Hematopoietic multipotent progenitor cell treated with erythropoietin and hydrocortisone succinate and interleukin-3 and kit ligand, for 17 days (in vitro differentiated cells): ENCODE data around the gene UBA6.

Experiments used
- DNase-seq: peaks from one replicate; pipeline ENCODE4 v3.0.0-alpha.2; 2015; ENCODE audit warnings: low spot score

UBA6 gene

DNA sequence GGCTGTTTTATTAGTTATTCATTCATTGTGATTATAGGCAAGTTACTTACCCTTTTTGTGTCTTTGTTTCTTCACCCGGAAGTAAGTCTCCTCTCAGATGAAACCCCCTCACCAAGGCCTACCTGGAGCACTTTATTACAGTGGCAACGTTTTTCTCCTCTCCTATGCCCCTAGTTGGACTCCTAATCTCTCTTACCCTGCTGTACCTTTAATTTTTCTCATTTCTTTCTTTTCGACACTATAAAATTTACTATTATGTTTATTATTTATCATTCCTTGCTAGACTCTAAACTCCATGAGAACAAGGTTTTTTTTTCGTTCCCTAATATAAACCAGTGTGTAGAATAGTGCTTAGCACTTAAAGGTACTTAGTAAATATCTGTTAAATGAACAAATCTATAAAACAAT is 124.9 kb downstream of the UBA6 start:
- DNase-seq, result no peak

DNA sequence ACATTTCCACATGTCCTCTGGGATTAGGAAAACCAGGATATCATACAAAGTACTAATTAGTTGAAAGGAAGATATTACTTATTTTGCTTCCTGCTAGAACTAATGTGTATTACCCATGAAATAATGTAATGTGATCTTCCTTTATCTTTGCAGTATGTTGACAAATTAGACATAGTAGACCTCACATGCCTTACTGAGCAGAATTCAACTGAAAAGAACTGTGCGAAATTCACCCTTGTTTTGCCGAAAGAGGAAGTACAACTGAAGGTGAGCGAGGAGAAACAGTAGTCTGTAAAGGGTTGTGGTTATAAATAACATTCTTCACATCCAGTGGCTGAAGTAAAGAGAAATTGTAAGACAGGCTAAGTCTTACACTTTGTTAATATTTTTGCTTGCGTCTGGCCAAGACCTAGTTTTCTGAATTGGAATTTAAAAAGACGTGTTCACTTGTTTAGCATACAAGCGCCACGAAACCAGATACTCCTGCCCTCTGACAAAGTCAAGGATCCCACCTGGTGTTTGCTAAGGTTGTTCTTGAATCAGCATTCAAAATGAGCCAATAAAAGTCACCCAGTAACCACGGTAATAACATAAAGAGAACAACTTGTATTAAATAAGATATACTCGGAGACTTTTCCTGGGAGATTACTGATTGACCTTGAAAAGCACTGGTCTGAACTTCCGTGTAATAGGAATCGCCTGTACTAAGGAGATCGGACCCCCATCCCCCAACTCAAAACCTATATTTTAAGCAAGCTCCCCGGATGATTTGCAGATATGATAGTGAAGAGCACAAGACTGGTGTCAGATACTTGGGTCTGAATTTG is 125.5 kb downstream of the UBA6 start:
- no peak for DNase-seq

DNA sequence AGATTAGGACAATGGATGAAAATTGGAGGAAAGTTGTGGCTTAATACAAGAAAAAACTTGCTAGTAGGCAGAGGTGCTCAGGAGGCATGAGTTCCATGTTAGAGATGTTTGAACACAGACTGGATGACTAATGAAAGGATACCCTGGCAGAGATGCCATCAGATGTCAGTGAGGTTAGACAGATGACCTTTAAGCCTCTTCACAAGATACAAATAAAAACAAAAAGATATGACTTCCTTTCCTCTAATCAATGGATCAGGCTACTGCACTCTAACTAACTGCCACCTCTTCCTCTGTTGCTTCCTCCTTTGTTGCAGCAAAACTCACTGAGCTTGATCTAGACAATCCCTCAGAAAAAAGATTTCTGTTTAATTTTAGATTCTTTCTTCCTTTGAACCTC is 127.8 kb downstream of the UBA6 start:
- no peak for DNase-seq

DNA sequence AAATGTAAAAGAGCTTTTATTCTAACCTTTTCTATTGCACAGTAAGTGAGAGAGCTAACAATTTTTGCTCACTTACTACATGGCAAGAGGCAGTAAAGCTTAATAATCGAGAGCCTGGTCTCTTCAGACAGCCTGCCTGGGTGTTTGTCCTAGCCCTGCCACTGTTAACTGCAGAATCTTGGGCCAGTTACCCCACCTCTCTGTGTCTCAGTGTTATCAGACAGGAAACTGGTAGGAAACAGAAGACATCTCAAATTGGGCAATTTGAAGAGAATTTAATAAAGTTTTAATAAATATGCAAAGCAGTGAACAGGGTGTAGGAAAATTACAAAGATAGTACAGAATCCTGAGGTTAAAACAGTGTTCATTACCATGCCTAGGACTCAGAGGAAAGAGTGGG is 129.0 kb downstream of the UBA6 start:
- no peak for DNase-seq

DNA sequence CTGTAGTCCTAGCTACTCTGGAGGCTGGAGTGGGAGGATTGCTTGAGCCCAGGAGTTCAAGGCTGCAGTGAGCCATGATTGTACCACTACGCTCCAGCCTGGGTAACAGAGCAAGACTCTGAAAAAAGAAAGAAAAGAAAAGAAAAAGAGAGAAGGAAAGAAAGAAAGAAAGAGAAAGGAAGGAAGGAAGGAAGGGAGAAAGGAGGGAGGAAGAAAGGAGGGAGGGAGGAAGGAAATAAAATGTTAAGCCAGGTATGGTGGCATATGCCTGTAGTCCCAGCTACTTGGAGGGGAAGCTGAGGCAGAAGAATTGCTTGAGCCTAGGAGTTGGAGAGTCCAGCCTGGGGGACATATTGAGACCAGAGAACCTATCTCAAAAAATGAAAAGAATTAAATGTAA is 130.4 kb downstream of the UBA6 start:
- DNase-seq, result no peak

DNA sequence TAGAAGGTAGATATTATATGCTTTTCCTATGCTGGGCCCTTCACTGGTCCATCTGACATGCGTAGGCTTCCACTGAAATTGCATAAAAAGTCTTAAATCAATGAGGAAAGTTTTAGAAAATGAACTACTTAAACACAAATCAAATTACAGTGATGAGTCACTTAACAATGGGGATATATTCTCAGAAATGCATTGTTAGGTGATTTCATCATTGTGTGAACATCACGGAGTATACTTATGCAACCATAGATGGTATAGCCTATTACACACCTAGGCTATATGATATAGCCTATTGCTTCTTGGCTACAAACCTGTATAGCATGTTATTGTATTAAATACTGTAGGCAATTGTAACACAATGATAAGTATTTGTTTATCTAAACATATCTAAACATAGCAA is 132.1 kb downstream of the UBA6 start:
- DNase-seq, result no peak

DNA sequence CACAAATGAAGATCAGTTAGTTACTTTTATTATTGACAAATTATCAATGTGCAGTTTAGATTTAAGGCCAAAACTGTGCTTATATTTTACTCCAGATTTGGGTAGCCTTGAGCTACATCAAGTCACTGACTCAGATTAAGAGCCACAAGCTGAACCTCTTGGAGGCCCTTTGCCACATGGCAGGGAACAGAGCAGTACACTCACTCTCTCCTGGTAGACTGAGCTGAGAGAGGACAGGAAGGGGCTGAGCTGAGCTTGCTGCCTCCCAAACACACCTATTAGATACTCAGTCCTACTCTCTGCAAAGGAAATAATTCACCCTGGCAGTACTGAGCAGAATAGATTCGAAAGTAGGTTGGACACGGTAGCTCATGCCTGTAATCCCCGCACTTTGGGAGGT is 134.6 kb downstream of the UBA6 start:
- no peak for DNase-seq

DNA sequence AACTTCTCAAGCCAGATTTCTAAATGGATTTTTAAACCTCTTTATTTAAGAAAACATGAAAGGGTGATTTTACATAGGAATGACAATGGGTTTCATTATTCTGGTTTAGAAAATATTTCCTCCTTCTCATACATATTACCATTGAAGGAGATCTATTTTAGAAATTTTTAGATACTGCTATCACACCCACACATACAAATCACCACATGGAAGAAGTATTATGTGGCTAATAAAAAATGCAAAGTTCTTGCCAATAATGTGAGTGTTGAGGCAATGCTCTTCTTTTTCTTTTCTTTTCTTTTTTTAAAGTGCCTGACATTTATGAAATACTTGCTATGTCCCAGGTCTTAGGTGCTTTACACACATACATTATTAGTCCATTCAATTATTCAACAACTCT is 135.7 kb downstream of the UBA6 start:
- DNase-seq, result no peak
